ENCODE results near the gene CCSER1.

The CCSER1 gene

GRCh38 chr4:90727938-90728337, 600.7 kb downstream of the CCSER1 start:
- no peak for TF ChIP-seq CTCF (IDR thresholded peaks at IDR 0.05; ENCODE audit: borderline replicate concordance, control extremely low read depth, extremely low read depth, insufficient read depth, missing control alignments)
- DNase-seq (ENCODE audit: low spot score) = no peak
- in situ Hi-C loops (cut with MboI; ENCODE audit: low sequenced_read_pairs, unreplicated experiment) = no loop called here

GRCh38 chr4:90730752-90731151, 603.6 kb downstream of the CCSER1 start:
- in situ Hi-C loops (cut with MboI; ENCODE audit: low sequenced_read_pairs, unreplicated experiment) = no loop called here
- DNase-seq (ENCODE audit: low spot score) = no peak
- no peak for TF ChIP-seq CTCF (IDR thresholded peaks at IDR 0.05; ENCODE audit: borderline replicate concordance, control extremely low read depth, extremely low read depth, insufficient read depth, missing control alignments)

- no peak for TF ChIP-seq CTCF (IDR thresholded peaks at IDR 0.05; ENCODE audit: borderline replicate concordance, control extremely low read depth, extremely low read depth, insufficient read depth, missing control alignments)
- in situ Hi-C loops (cut with MboI; ENCODE audit: low sequenced_read_pairs, unreplicated experiment) = no loop called here
- DNase-seq (ENCODE audit: low spot score) = no peak
These were observed 606.0 kb downstream of the CCSER1 start for GRCh38 chr4:90733211-90733610.

GRCh38 chr4:90745176-90745575, 618.0 kb downstream of the CCSER1 start:
- DNase-seq (ENCODE audit: low spot score) = no peak
- in situ Hi-C loops (cut with MboI; ENCODE audit: low sequenced_read_pairs, unreplicated experiment) = no loop called here
- no peak for TF ChIP-seq CTCF (IDR thresholded peaks at IDR 0.05; ENCODE audit: borderline replicate concordance, control extremely low read depth, extremely low read depth, insufficient read depth, missing control alignments)

GRCh38 chr4:90753068-90753467, 625.9 kb downstream of the CCSER1 start:
- DNase-seq (ENCODE audit: low spot score) = no peak
- no peak for TF ChIP-seq CTCF (IDR thresholded peaks at IDR 0.05; ENCODE audit: borderline replicate concordance, control extremely low read depth, extremely low read depth, insufficient read depth, missing control alignments)
- in situ Hi-C loops (cut with MboI; ENCODE audit: low sequenced_read_pairs, unreplicated experiment) = no loop called here

GRCh38 chr4:90757534-90758060, 630.4 kb downstream of the CCSER1 start:
- in situ Hi-C loops (cut with MboI; ENCODE audit: low sequenced_read_pairs, unreplicated experiment) = no loop called here
- TF ChIP-seq CTCF (IDR thresholded peaks at IDR 0.05; ENCODE audit: borderline replicate concordance, control extremely low read depth, extremely low read depth, insufficient read depth, missing control alignments) = no peak
- no peak for DNase-seq (ENCODE audit: low spot score)

- no peak for TF ChIP-seq CTCF (IDR thresholded peaks at IDR 0.05; ENCODE audit: borderline replicate concordance, control extremely low read depth, extremely low read depth, insufficient read depth, missing control alignments)
- DNase-seq (ENCODE audit: low spot score) = no peak
- in situ Hi-C loops (cut with MboI; ENCODE audit: low sequenced_read_pairs, unreplicated experiment) = no loop called here
These were observed 632.9 kb downstream of the CCSER1 start for GRCh38 chr4:90760059-90760458.

Measured in GM13976 (cell line).